NCI-H1048 (cell line): Measurements from ENCODE around the gene ABLIM1.
"Not testable (repeated sequence)": the region's sequence is repeated elsewhere in the genome, so short reads cannot be mapped to it uniquely, and the experiment has no call there.

Source experiments
- DNase-seq: peaks from one replicate; lab custom pipeline; 2025; lab: John Stamatoyannopoulos, UW

ABLIM1 gene

DNA sequence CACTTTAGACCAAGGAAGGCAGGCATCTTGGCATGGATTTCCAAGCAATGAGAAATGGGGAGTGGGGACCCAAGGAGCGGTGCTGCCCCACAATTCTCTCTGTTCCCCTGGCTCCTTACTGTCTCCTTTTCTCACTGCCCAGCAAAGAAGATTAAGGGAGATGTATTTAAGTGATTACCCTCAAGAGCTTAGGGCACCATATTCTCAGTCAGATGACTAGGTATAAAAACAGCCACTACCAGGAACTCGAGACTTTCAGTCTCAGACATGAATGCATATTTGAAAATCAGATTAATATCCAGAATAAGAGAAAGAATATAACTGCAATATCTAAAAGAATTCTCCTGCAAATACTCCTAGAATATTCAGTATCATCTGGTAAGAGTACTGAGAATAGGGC lies at the start of gene ABLIM1:
Gene ABLIM1 (minus strand): TSS at position 101 of the 400 bp plus-strand sequence. CDS start 75 bp downstream, at position 26.
- DNase-seq: no peak

GRCh38 chr10:114706458-114707055 lies 48.5 kb upstream of the ABLIM1 start:
- no peak for DNase-seq

DNA sequence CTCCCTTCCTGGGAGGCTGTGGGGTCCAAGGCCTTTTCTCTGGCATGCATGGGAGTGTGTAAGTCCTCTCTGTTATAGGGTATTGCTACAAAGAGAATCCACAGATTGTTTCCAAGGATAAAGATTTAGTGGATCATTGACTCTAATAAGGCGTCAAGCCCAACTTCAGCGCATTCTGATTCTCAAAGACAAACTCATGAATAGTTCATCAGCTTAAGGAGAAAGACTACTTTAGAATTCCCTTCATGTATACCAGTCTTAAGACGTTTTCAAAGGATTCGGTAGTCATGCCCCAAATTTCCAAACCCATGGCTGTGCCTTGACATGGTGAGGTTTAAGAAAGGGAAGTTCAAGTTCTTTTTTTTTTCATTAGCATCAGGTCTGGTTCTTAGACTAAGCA lies 46.6 kb upstream of the ABLIM1 start:
- no peak for DNase-seq

GRCh38 chr10:114703377-114704107 lies 45.5 kb upstream of the ABLIM1 start:
- DNase-seq: no peak

DNA sequence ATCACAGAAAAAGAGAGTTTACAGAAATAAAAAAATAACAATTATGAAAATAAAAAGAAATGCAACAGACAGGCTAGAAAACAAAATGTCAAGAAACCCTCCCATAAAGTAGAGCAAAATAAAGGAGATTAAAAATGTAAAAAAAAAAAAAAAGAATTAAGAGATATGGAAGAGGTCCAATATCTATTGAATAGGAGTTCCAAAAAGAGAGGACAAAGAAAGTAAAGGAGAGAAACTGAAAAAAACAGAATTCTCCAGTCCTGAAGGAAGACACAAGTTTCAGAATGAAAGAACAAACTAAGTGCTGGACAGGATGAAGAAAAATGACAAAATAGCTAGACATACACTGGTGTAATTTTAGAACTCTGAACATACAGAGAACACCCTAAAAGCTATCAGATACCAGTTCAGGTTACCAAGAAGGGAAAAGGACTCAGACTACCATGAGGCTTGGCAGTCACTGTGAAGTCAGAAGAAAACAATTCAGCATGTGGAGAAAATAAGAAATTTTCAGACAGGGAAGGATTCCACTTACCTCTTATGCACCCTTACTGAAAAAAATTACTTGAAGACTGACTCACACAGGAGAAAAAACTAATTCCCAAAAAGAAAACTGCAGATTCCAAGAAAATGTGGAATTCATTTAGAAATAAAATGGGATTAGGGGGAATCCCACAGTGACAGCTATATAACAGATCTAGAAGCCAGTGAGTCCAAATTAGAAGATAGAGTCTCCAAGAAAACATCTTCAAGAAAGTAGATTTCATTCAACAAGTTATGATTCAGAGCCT lies 40.4 kb upstream of the ABLIM1 start:
- DNase-seq: no peak

- no peak for DNase-seq
Observed at GRCh38 chr10:114697061-114697598, 39.1 kb upstream of the ABLIM1 start.

DNA sequence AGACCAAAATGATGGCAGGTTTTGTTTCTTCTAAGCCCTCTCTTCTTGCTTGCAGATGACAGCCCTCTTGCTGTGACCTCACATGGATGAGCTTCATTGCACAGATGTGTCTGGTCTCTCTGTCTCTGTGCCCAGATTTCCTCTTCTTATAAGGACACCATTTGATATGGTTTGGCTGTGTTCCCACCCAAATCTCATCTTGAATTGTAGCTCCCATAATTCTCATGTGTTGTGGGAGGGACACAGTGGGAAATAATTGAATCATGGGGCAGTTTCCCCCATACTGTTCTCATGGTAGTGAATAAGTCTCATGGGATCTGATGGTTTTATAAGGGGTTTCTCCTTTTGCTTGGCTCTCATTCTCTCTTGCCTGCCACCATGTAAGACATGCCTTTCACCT lies 38.2 kb upstream of the ABLIM1 start:
- not testable (repeated sequence) for DNase-seq

GRCh38 chr10:114694752-114695151 lies 36.7 kb upstream of the ABLIM1 start:
- no peak for DNase-seq

DNA sequence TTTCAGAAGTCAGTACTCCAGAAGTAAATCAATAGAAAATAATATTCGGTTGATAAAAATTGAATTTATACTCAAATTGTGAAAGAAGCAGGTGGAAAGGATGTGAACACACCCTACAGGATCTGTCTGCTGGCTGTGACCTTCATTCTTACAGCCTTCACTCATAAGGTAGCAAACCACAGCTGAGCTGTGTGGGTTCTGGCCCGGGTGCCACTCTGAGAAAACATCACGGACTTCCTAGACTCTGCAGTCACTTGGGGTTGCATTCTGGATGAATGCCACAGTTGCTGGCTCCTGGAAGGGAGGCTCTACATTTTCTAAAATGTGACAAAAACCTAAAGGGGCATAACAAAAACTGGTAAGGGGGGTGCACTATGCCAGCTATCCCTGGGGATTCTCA lies 36.0 kb upstream of the ABLIM1 start:
- DNase-seq: no peak

GRCh38 chr10:114691442-114691941 lies 33.4 kb upstream of the ABLIM1 start:
- no peak for DNase-seq

GRCh38 chr10:114688786-114689185 lies 30.7 kb upstream of the ABLIM1 start:
- no peak for DNase-seq

- DNase-seq: no peak
Observed at GRCh38 chr10:114687459-114687858, 29.4 kb upstream of the ABLIM1 start.

DNA sequence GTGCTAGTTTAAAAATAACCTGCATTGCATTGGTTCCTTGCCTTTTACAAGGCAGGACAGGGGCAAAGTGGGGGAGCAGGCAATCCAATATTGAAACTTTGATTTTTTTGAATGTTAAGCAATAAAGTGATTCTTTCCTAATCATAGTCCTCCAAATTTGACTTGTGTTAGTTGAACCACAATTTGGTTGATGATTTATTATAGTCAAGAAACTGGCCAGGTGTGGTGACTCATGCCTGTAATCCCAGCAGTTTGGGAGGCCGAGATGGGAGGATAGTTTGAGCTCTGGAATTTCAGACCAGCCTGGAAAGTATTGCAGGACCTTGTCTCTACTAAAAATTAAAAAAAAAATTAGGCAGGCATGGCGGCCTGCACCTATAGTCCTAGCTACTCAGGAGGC lies 27.9 kb upstream of the ABLIM1 start:
- DNase-seq: no peak

- no peak for DNase-seq
Observed at GRCh38 chr10:114685456-114685855, 27.4 kb upstream of the ABLIM1 start.

- DNase-seq: no peak
Observed at GRCh38 chr10:114684822-114685209, 26.7 kb upstream of the ABLIM1 start.

DNA sequence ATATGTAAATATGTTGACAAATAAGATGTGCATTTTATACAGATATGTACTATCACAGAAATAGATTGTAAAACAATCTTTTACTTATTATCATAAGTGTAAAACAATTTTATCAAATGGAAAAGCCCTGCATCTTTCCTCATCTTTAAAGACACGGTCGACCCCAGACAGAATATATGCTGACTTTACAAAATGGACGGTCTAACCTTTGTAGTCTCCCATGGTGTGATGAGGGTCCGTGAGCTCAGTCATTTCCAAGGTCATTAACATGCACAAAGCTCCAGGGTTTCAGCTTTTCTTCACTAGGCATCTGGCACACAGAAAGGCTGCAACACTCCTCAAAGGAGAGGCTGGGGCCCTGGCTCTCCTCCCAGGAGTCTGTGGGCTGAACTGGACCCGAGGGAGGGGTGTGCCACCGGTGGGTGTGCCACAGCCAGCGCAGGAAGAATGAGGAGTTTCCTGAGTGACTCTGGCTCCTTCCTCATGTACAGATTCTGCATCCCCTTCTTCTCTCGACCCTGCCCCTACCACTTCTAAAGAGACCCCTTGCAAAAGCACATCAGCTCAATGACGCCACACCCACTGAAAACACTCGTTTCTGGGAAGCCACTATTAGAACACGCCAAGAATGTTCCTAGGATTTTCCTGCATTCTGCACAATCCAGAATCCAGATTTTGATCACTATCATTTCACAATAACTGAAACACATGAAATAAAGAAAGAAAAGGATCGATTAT lies 26.2 kb upstream of the ABLIM1 start:
- DNase-seq: no peak

- no peak for DNase-seq
Observed at GRCh38 chr10:114683593-114683992, 25.5 kb upstream of the ABLIM1 start.

DNA sequence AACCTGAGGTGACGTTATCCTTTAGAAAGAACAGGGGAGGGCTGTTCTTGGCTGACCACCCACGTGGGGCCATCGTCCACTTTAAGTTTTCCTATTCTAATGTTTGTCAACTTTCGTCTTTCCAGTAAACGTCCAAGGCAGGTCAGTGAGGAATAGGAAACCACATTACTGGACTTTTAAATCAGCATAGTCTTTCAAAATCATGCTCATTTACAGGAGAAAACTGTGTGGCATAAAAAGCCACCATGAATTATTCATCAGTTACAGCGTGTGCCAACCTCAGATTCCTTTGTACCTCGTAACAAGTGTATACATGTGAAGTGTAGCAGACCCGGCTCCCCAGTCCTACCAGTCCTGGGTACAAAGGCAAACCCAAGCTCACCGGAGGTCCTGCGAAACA lies 25.1 kb upstream of the ABLIM1 start:
- no peak for DNase-seq

- DNase-seq: no peak
Observed at GRCh38 chr10:114682532-114682931, 24.5 kb upstream of the ABLIM1 start.

DNA sequence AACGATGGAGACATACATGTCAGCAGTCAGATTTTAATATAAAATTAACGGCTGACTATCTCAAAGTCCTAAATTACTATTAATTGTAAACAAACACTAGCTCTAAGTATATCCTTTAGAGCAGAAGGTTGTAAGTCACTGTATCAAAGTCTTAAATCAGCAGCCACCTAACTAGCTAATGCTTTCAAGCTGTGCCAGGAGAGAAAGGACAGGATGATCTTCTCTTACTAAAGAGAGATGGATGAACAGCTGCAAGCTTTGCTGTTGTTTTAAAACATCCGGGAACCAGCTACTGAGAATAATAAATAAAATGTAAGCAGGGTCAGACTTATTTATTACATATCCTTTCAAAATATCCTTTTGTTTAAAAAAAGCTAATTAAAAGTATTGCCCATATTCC lies 24.0 kb upstream of the ABLIM1 start:
- no peak for DNase-seq

GRCh38 chr10:114681542-114681941 lies 23.5 kb upstream of the ABLIM1 start:
- DNase-seq: no peak

DNA sequence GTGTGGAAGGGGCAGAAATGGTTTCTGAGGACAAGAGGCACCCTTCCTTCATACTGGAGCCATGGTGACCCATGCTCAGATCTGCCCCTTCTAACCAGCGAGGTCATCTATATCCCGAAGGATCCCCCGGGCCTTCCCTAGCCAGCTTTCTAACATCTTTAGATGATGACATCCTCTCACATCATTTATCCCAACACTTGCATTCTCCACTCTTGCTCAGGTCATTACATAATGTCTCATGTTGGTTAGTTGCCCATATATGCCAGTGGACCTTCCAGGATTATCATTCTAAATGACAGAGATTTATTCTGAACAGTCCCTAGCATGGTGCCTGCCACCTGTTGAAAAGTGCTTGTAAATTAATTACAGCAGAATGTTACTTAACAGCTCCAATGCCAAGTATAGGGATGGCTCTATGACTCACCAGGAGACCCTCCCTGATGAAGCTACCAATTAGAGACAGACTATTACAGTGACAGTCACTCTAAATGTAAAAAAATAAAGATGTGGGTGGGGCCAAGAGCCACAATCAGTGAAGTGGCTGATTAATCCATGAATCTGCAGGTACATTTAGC lies 22.6 kb upstream of the ABLIM1 start:
- DNase-seq: no peak
